Erythroblast (primary cell): ENCODE measurements around the gene PLPP3.

Source experiments
- GATA1 ChIP-seq: IDR thresholded peaks from 2 replicates; pipeline ENCODE4 v1.6.1; 2011; ENCODE audit warnings: low read depth, mild to moderate bottlenecking, control low read depth, low read length, moderate library complexity
- POLR2A ChIP-seq: IDR thresholded peaks from 2 replicates; pipeline ENCODE4 v1.6.1; 2011; ENCODE audit warnings: mild to moderate bottlenecking, low read length

DNA sequence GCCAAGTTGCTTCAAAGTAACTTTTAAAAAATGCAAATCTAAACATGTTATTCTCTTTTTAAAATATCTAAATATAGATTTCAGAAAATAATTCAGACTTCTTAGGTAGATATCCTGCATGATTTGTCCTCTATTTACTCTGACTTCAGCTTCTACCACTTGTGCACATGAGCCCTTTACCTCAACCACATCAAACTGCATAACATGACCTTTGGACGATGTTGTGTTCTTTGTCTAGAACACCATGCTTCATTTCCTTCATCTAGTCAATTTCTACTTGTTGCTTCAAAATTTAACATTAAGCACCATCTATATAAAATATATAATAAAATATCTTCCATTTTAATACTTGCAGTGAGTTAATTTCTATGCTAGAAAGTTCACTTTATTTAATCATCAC lies 96.9 kb downstream of the PLPP3 start:
- TF ChIP-seq POLR2A (no peak), GATA1 (no peak)
